HG03565 (cell line): ENCODE results near the gene MRPL42.
A peak's percentile ranks its signal among the peaks of the same experiment; 100 is the strongest.
"Not testable (repeated sequence)": the region's sequence is repeated elsewhere in the genome, so short reads cannot be mapped to it uniquely, and the experiment has no call there.

Experiments
- ATAC-seq: cut with Tn5 transposase; IDR thresholded peaks from one replicate; pipeline ENCODE4 v1.9.1; 2021; ENCODE audit warnings: mild to moderate bottlenecking, moderate library complexity; ENCODE audit not compliant: unreplicated experiment

The MRPL42 gene

GRCh38 chr12:93443576-93443975 lies 23.7 kb upstream of the MRPL42 start:
- ATAC-seq: no peak

DNA sequence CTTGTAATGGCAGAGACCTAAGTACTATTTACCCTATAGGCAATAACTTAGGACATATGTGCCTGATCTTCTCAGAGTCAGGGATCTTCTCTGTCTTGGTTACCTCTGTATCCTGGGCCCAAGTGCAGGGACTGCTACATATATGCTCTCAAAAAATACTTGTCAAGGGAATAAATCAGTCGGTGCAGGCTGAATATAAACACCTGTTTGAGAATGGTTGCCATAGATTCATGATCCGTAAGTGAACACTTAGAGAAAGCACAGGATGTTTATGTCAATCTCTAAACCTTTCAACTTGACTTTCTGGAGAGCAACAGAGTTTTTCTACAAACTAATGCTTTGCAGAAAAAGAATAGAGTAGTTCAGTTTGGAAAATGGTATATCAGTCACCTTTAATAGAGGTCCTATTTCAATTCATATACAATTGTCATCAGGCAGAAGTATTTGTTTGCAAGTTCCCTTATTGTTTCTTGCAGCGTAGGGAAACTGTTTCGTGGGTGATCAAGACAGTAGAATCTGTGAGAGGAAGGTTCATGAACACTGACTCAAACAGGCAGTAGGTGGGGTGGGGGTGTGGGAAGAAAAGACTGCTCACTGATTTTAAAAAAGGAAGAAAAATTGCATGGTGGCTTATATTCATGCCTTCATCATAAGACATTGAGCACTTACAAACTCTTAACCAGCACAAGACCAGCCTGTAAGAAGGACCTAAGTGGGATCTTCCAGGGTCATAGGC lies 19.6 kb upstream of the MRPL42 start:
- no peak for ATAC-seq

DNA sequence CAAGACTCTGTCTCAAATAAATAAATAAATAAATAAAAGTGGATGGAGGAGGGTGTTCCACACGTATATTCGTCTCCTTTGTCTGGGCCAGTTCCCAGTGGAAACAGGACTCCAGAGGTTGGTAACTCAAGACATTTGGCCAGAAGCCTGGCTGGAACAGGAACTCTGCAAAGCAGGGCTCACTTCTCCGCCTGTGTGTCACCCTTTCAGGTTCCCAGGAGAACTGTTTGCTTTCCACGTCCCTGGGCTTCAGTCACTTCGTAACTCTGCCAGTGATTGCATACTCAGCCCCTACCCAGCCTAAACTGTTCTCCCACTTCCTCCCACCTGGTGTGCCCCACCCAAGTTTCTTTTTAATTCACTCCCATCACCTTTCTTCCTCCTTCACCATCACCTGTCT lies 18.5 kb upstream of the MRPL42 start:
- no peak for ATAC-seq

DNA sequence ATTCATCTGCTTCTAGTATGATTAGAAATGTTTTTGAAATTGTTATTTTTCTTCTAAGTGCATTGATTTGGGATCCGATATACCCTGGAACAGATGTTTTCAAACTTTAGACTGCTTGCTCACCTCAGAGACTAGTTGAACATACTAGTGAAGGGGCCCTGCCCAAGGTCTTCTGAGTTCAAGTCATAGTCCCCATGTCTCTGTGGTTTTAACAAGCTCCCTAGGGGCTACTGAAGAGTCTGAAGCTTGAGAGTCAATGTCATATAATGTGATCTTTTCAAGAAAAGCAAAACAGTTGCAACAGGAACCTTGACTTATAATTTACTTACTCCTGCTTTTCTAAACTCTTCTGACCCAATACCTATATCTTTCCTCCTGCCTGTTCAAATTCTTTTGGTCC lies 18.0 kb upstream of the MRPL42 start:
- peak; percentile 85 for ATAC-seq

GRCh38 chr12:93451423-93452158 lies 15.7 kb upstream of the MRPL42 start:
- no peak for ATAC-seq

GRCh38 chr12:93453633-93454032 lies 13.7 kb upstream of the MRPL42 start:
- no peak for ATAC-seq

DNA sequence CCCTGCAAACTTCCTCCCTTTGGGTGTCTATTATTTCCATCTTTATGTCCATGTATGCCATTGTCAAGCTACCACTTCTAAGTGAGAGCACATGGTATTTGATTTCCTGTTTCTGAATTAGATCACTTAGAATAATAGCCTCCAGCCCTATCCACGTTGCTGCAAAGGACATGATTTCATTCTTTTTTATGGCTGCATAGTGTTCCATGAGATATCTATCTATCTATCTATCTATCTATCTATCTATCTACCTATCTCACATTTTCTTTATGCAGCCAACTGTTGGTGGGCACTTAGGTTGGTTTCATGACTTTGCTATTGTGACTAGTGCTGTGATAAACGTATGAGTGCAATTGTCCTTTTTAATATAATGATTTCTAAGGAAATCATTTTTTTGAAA lies 11.2 kb upstream of the MRPL42 start:
- ATAC-seq: no peak

- ATAC-seq: no peak
Measured at GRCh38 chr12:93459097-93459496, 8.2 kb upstream of the MRPL42 start.

DNA sequence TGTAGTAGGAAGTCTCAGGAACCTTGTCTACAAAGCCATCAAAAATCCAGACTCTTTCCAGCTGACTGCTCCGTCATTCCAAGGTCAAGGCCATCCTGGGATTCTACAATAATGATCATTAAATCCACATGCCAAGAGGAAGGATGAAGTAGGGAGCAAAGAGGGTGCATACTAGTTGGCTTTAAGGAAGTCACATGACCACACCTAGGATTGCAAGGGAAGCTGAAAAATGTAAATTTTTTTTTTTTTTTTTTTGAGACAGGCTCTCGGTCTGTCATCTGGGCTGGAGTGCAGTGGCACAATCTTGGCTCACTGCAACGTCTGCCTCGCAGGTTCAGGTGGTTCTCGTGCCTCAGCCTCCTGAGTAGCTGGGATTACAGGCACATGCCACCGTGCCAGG lies 7.3 kb upstream of the MRPL42 start:
- ATAC-seq: no peak

DNA sequence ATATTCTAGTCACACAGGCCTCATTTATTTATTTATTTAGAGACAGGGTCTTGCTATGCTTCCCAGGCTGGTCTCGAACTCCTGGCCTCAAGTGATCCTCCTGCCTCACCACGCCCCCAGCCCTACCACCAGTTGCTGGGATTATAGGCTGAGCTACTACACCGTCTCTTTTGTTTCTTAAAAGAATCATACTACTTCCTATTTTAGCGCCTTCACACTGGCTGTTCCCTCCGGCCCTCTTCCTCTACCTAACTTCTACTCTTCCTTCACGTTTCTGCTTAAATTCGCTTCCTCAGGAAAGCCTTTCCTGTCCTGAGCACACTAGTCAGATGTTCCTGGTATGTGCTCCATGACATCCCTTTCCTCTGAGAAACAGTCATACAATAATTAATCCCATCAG lies 6.4 kb upstream of the MRPL42 start:
- no peak for ATAC-seq

DNA sequence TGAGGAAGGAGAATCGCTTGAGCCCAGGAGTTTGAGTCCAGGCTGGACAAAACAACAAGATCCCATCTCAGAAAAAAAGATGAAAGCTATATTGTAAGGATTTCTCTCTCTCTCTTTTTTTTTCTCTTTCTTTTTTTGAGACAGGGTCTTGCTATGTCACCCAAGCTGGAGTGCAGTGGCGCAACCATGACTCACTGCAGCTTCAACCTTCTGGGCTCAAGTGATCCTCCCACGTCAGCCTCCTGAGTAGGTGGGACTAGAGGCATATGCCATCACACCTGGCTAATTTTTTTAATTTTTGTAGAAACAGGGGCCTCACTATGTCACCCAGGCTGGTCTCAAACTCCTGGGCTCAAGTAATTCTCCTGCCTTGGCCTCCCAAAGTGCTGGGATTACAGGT lies 5.8 kb upstream of the MRPL42 start:
- no peak for ATAC-seq

DNA sequence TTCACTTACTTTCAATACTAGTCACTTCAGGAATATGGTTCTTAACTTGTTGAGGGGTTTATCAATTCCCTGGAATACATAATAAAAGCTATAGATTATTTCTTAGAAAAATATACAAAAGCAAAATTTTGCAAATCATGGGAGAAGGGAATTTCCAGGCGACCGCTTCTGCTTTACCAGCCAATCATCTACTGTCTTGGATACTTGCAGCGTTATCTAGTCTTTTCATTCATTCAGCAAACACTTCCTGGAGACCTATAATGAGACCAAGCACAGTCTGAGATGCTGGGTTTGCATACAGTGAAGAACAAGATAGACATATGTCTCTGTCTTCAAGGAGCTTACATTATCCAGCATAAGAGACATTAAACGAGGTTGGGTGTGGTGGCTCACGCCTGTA lies 1.5 kb upstream of the MRPL42 start:
- ATAC-seq: no peak

- ATAC-seq: no peak
Measured at GRCh38 chr12:93466625-93467350, 526 bp upstream of the MRPL42 start.

- ATAC-seq: peak; percentile 5
Measured at GRCh38 chr12:93468008-93468371, 676 bp downstream of the MRPL42 start.

DNA sequence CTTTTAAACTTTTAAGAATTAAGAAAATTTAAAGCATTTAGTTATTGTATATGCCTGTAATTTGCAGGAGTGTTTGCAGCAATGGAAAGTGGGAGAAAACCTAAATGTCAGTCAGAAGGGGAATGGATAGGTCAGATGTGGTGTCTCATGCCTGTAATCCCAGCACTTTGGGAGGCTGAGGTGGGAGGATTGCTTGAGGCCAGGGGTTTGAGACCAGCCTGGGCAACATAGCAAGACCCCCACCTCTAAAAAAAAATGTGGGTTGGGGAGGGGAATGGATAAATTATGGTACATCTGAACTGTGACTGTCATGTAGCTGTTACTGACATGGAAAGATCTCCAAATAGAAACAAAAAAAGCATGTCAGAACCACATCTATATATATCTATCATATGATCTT lies 2.1 kb downstream of the MRPL42 start:
- no peak for ATAC-seq

- ATAC-seq: no peak
Measured at GRCh38 chr12:93476555-93476954, 9.2 kb downstream of the MRPL42 start.

DNA sequence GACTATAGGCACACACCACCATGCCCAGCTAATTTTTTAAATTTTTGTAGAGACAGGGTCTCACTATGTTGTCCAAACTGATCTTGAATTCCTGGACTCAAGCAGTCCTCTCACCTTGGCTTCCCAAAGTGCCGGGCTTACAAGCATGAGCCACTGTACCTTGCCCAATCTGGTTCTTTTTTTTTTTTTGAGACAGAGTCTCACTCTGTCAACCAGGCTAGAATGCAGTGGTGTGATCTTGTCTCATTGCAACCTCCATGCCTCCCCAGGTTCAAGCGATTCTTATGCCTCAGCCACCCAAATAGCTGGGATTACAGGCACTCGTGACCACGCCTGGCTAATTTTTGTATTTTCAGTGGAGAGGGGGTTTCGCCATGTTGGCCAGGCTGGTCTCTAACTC lies 15.4 kb downstream of the MRPL42 start:
- ATAC-seq: no peak

DNA sequence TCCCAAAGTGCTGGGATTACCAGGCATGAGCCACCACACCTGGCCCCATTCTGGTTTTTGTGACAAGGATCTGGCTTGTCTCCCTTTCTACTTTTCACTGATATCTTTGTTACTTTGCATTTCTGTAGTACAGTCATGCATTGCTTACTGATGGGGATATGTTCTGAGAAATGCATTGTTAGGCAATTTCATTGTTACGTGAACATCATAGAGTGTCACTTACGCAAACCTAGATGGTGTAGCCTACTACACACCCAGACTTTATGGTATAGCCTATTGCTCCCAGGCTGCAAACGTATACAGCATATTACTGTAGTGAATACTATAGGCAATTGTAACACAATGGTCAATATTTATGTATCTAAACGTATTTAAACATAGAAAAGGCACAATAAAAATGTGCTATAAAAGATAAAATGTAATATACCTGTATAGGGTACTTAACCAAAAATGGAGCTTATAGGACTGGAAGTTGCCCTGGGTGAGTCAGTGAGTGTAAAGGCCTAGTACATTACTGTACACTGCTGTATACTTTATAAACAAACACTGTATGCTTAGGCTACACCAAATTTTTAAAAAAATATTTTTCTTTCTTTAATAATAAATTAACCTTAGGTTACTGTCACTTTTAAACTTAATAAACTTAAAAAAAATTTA lies 16.0 kb downstream of the MRPL42 start:
- no peak for ATAC-seq

DNA sequence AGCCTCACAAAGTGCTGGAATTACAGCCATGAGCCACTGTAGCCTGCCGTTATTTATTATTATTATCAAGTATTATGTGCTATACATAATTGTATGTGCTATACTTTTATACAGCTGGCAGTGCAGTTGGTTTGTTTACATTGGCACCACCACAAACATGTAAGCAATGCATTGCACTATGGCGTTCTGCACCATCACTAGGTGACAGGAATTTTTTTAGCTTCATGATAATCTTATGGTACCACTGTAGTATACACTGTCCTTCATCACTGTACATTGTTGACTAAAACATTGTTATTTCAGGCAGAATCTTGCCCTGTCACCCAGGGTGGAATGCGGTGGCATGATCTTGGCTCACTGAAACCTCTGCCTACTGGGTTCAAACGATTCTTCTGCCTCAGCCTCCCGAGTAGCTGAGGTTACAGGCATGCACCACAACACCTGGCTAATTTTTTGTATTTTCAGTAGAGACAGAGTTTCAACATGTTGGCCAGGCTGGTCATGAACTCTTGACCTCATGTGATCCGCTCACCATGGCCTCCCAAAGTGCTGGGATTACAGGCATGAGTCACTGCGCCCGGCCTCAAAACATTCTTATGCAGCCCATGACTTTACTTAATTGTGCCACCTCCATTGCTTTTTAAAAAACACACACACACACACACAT lies 17.1 kb downstream of the MRPL42 start:
- no peak for ATAC-seq

GRCh38 chr12:93492808-93493207 lies 25.5 kb downstream of the MRPL42 start:
- ATAC-seq: not testable (repeated sequence)

DNA sequence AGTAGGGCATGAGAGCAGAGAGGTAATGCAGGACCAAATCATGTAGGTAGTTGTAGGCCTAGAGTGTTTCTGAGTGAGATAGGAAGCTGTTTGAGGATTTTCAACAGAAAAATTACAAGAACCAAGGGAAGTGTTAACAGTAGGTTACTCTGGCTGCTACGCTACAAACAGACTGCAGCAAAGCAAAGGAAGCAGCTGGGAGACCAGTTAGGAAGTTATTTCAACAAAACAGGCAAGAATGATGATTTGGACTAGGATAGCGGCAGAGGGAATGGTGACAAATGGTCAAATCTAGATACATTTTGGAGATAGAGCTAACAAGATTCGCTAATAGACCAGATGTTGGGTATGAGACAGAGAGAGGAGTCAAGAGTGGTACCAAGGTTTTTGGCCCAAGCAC lies 26.8 kb downstream of the MRPL42 start:
- no peak for ATAC-seq
